ENCODE measurements around the gene BPGM.

DNA sequence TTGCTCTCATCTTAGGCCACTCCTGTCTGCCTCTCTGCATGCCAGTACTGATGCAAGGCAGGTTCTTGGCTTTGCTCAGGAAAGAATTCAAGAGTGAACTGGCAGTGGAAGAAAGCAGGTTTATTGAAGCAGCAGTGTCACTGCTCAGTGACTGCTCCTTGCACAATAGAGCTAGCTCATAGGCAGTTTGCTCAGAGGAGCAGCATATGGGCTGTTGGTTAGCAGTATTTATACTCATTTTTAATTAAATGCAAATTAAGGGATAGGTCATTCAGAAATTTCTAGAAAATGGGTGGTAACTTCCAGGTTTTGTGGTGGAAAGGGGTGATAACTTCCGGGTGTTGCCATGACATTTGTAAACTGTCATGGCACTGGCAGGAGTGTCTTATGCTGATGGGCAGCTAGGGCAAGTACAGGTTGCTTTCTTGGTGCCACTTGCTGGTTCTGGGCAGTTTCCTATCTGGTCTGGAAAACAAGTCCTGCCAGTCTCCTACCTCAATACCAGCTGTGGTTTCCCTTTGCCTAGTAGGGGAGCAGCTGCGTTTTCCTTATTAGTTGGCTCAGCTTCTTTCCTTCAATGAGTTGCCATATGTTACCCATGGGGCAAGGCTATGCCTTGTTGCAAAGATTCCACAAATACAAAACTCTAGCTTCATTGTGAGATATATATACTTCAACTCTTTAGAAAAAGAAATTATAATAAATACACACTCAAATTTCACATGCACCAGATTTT is 68.0 kb downstream of the BPGM start:
- TF ChIP-seq EP300 (IDR thresholded peaks at IDR 0.05) (no peak), POLR2A (IDR thresholded peaks at IDR 0.05) (no peak), POLR2AphosphoS5 (IDR thresholded peaks at IDR 0.05) (no peak)
- TF ChIP-seq, protein P1, sequence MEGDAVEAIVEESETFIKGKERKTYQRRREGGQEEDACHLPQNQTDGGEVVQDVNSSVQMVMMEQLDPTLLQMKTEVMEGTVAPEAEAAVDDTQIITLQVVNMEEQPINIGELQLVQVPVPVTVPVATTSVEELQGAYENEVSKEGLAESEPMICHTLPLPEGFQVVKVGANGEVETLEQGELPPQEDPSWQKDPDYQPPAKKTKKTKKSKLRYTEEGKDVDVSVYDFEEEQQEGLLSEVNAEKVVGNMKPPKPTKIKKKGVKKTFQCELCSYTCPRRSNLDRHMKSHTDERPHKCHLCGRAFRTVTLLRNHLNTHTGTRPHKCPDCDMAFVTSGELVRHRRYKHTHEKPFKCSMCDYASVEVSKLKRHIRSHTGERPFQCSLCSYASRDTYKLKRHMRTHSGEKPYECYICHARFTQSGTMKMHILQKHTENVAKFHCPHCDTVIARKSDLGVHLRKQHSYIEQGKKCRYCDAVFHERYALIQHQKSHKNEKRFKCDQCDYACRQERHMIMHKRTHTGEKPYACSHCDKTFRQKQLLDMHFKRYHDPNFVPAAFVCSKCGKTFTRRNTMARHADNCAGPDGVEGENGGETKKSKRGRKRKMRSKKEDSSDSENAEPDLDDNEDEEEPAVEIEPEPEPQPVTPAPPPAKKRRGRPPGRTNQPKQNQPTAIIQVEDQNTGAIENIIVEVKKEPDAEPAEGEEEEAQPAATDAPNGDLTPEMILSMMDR (IDR thresholded peaks at IDR 0.05) = no peak
